GM19023 (cell line): ENCODE measurements around the gene MC1R.
A peak's percentile ranks its signal among the peaks of the same experiment; 100 is the strongest.
"Not testable (repeated sequence)": the region's sequence is repeated elsewhere in the genome, so short reads cannot be mapped to it uniquely, and the experiment has no call there.

Experiments
- ATAC-seq: cut with Tn5 transposase; IDR thresholded peaks from one replicate; pipeline ENCODE4 v1.9.1; 2021; ENCODE audit warnings: mild to moderate bottlenecking, moderate library complexity; ENCODE audit not compliant: unreplicated experiment

MC1R gene

DNA sequence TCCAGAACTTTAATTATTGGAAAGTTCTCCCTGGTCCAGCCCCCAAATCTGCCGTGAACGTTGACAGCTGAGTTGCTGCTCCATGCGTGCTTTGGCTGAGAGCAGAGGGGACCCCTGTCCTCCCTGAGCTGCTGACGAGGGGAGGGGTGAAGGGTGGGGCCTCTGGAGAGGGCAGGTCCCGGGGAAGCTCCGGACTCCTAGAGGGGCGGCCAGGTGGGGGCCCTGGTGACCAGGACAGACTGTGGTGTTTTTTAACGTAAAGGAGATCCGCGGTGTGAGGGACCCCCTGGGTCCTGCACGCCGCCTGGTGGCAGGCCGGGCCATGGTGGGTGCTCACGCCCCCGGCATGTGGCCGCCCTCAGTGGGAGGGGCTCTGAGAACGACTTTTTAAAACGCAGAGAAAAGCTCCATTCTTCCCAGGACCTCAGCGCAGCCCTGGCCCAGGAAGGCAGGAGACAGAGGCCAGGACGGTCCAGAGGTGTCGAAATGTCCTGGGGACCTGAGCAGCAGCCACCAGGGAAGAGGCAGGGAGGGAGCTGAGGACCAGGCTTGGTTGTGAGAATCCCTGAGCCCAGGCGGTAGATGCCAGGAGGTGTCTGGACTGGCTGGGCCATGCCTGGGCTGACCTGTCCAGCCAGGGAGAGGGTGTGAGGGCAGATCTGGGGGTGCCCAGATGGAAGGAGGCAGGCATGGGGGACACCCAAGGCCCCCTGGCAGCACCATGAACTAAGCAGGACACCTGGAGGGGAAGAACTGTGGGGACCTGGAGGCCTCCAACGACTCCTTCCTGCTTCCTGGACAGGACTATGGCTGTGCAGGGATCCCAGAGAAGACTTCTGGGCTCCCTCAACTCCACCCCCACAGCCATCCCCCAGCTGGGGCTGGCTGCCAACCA lies at the start of gene MC1R:
Gene MC1R, plus strand, starts transcription at position 410 of the 895 bp plus-strand sequence. Its CDS starts 397 bp downstream, at position 807.
- no peak for ATAC-seq

DNA sequence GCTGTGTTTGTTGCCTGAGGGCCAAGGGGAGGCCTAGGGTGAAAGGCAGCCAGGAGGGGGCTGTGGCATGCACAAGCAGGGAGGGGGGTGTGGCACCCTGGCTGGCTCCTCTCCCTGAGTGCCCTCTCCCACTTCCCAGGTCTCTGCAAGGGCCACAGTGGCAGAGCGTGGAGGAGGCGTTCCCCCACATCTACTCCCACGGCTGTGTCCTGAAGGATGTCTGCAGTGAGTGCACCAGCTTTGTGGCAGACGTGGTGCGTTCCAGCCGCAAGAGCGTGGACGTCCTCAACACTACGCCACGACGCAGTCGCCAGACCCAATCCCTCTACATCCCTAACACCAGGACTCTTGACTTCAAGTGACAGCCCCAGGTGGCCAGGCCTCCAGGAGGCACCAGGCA lies 48.8 kb upstream of the MC1R start:
- ATAC-seq: no peak

DNA sequence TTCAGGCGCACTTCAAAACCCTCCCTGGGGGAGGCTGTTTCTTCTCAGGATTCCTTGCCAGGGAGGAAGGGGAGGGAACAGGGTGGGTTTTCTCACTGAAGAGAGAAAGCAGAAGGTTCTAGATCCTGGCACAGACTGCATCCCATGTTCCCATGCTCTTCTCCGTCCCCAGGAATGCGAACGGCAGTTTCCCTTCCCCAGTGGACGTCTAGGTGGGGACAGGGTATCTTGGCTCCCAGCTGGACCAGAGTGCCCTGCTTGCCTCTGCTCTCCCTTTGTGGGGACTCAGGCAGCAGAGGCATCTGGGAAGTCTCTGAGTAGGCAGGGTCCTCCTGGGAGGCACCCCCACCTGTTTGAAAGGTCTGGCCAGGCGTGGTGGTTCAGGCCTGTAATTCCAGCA lies 48.2 kb upstream of the MC1R start:
- ATAC-seq: no peak

DNA sequence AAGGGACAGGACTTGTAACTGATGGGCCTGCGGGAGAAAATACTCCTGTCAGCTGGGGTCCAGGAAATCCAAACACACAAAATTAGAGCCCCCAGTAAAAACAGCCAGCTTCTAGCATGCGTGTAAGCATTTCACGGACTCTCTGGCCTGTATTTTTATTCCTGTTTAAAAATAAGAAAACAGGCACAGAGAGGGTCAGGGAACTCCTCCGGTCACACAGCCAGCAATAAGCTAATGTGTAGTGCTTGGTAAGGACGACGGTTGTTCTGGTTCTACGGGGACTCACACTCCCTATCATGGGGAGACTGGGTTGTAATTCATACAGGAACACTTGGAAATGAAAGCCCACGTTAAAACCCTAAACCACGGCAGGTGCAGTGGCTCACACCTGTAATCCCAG lies 46.8 kb upstream of the MC1R start:
- ATAC-seq: no peak

- peak; percentile 51 for ATAC-seq
These were observed 45.3 kb upstream of the MC1R start, which contains the start of gene TCF25 for GRCh38 chr16:89873109-89873971. TCF25 (plus strand) TSS chr16:89873592; CDS start chr16:89873668, 76 bp downstream.

DNA sequence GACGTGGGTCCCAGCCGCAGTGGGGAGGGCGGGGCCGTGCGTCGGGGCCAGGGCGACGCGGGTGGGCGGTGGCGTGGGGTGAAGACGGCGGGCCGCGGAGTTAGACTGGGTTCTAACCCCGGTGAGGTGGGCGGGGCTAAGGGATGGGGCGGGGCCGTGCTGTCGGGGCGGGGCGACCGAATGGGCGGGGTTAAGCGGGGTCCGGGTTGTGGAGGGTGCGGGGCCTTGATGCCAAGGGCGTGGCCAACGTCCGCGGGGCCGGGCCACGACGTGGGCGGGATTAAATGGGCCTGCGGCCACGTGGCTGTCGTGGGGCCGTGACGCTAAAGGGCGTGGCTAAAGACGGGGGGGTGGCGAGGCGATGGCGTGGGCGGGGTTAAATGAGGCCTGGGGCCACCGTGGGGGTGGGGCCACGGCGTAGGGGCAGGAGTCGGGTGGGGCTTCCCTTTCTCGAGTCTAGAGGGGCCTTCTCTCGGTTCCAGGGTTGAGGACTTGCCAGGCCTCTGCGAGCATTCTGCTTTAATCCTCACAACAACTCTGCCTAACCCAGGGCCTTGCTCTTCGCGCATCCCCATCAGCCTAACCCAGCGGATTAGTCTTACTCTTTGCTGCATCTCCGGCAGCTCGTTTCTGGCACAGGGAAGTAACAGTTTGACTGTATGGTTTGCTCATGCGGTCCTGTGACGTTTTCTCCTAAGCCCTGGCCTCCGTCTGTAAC lies 44.5 kb upstream of the MC1R start:
- ATAC-seq: peak; percentile 64

GRCh38 chr16:89879123-89879522 lies 39.5 kb upstream of the MC1R start:
- not testable (repeated sequence) for ATAC-seq

DNA sequence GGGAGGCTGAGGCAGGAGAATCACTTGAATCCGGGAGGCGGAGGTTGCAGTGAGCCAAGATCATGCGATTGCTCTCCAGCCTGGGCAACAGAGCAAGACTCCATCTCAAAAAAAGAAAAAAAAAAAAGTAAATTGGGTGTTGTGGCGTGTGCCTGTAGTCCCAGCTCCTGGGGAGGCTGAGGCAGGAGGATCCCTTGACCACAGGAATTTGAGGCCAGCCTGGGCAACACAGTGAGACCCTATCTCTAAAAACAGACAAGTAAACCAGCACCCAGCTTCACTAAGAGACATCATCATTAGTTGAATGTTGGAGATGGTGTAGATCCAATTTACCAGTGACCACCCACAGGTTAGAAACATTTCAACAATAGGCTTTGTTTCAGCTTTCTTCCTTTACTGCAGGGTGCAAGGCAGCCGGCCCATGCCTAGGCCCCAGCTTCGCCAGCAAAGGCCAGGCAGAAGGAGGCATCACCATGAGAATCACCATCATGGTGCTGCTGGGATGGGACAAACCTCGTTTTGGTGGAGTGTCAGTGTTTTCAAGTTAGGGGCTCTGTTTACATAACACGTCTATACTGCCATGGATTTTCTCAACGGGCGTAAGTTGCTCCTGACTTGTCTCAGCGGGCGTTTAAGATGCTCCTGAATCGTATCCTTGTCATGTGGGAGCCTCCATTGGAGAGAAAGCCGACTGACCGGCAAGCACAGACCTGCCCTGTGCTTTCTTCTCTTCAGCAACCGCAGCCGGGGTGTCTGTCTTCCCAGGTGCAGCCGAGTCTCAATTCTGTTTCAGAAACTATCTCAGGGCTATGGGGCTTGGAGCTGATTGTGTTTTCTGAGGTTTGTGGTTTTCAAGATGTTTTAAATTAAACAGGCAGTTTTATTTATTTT lies 37.9 kb upstream of the MC1R start:
- no peak for ATAC-seq

DNA sequence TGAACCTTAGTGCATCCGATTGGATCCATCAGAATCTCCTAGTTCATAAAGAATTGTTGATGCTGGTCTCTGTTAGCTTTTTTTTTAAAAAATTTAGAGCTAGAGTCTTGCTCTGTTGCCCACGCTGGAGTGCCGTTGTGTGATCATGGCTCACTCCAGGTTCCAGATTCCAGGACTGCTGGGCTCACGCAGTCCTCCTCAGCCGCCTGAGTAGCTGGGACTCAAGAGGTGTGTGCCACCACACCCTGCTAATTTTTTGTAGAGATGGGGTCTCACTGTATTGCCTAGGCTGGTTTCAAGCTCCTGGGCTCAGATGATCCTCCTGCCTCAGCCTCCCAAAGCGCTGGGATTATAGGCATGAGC lies 37.3 kb upstream of the MC1R start:
- ATAC-seq: no peak

DNA sequence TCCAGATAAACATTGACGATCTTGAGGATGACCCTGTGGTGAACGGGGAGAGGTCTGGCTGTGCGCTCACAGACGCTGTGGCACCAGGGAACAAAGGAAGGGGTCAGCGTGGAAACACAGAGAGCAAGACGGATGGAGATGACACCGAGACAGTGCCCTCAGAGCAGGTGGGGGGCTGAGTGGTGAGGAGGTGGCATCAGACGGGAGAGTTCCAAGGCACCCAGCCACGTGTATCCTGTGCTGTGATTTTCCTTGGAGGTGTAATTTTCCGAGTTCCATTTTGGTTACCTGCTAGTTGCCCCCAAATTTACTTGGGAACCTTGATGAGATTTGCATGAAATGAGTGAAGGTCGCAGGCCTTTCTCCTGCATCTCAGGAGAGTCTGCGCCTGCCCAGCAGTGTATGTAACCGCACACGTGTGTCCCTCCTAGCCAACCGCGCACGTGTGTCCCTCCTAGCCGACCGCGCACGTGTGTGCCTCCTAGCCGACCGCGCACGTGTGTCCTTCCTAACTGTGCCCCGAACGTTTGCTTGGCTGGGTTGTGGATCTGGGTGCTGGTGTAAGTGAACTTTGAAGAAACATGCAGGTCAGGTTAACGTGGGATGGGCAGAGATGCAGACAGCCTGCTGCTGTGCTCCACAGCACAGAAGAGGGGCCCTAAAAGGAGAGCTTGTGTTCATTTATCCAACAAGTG lies 35.2 kb upstream of the MC1R start:
- no peak for ATAC-seq

- no peak for ATAC-seq
These were observed 34.6 kb upstream of the MC1R start for GRCh38 chr16:89884041-89884421.

DNA sequence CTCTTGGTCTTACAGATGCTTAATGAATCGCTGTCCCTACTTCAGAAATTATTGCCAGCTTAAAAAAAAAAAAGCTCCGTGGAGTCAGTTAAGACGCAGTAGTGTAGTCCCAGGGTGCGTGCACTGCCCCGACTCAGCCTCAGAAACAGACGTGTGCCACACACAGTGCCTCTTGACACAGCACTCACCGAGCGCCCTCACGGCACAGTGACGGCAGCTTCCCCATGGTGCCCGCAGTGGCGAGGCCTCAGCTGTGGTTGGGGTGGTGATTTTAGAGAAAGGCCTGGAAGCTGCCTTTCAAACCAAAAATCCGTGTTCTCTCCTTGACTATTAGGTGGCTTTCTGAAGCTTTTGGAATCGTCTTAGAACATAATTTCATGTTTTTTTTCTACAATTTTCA lies 31.4 kb upstream of the MC1R start:
- ATAC-seq: no peak

DNA sequence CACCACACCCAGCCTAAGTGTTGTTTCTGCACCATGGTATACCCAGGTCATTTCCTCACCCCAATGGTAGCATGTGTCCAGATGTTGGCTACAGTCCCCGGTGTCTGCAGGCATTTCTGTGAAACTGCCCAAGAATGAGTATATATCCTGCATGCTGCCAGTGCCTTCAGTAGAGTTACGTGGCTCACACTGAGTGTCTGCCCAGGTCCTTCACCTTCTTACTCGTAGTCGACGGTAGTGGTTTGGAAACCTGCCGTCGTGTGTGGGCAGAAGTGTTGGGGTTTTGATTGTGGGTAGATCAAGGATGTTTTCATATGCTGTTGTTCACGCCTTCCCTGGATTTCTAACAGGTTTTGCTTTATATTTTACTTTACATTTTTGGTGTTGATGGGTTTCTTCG lies 28.5 kb upstream of the MC1R start:
- ATAC-seq: no peak

- no peak for ATAC-seq
These were observed 27.6 kb upstream of the MC1R start for GRCh38 chr16:89890886-89891657.

GRCh38 chr16:89892055-89892630 lies 26.5 kb upstream of the MC1R start:
- ATAC-seq: no peak

DNA sequence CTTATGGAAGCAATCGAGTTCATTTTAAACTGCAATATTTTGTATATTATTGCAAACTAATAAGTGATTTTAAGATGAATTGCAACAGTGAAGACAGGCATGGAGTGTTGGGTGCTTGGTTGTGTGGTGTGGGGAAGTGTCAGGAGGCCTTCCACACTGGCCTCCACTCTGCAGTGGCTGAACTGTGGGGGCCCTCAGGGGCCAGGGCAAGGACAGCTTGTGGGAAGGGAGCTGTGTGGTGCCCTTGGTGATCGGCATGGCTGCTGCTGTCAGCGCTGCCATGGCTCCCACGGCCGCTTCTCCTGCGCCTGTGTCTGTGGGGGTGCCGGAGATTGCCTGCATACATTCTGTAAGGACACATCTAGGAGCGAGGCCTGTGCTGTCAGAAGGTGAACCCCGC lies 26.0 kb upstream of the MC1R start:
- no peak for ATAC-seq

DNA sequence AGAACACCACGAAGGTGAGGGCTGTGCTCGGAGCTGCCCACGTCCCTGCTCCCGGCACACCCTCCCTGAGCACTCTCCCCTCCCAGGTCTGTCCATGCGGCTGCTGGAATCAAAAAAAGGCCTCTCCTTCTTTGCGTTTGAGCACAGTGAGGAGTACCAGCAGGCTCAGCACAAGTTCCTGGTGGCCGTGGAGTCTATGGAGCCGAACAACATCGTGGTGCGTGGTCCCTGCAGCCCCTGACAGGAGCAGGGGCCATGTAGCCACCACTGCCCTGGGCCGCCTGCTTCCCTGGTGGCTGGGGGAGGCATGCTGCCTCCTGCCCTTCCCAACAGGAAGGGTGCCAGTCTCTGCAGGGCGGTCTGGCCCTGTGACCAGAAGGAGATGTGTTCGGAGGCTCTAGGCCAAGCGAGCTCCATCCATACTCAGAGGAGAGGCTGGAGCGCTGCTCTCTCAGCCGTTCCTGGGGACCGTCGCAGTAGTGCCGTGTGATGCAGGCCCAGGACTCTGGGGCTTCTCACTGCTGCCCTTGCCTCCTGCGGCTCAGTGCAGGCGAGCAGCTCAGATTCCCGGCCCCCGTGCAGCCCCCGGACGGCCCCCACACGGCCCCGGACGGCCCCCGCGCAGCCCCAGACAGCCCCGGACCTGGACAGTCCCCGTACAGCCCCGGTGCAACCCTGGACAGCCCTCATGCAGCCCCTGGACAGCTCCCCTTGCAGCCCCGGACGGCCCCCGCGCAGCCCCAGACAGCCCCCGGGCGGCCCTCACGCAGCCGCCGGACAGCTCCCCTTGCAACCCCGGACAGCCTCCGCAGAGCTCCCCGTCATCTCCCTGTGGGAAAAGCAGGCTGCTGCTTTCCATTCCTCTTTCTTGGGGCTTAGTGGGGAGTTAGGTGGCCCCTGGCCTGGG lies 24.8 kb upstream of the MC1R start:
- no peak for ATAC-seq
